Measurements from ENCODE around the gene FBF1.

- peak; percentile 23 to 37 (median 35) for TF ChIP-seq CTCF (optimal IDR thresholded peaks at IDR 0.05 in 1 of 3, IDR thresholded peaks at IDR 0.05 in 1 of 3, conservative IDR thresholded peaks at IDR 0.05 in 1 of 3; ENCODE audit: extremely low read depth in 1 of 3, insufficient read depth in 2 of 3, low read length in 3 of 3)
- TF ChIP-seq EZH2 (IDR thresholded peaks at IDR 0.05; ENCODE audit: low read length): no peak
Measured at GRCh38 chr17:75876190-75876937, 64.5 kb downstream of the FBF1 start.

All from keratinocyte (primary cell).